WTC11 (cell line): ENCODE measurements around the gene TCF7L1.

Source experiments
- ATF3 ChIP-seq: sonication (generic); formaldehyde crosslinking; conservative IDR thresholded peaks from 2 replicates; pipeline ENCODE4 v1.8.1; 2022; ENCODE audit warnings: mild to moderate bottlenecking, missing genetic modification reagents
- MAX ChIP-seq: sonication (generic); formaldehyde crosslinking; IDR thresholded peaks from 2 replicates; pipeline ENCODE4 v1.8.0; 2022; ENCODE audit warnings: mild to moderate bottlenecking, missing genetic modification reagents
- PRDM15 ChIP-seq: sonication (generic); formaldehyde crosslinking; IDR thresholded peaks from 2 replicates; pipeline ENCODE4 v1.8.0; 2022; ENCODE audit warnings: missing genetic modification reagents
- TP53 ChIP-seq: sonication (generic); formaldehyde crosslinking; IDR thresholded peaks from 2 replicates; pipeline ENCODE4 v1.8.1; 2023; ENCODE audit warnings: mild to moderate bottlenecking, missing genetic modification reagents
- ZNF232 ChIP-seq: sonication (generic); formaldehyde crosslinking; IDR thresholded peaks from 2 replicates; pipeline ENCODE4 v1.8.0; 2022; ENCODE audit warnings: mild to moderate bottlenecking, missing genetic modification reagents

- TF ChIP-seq PRDM15 (CRISPR knock-in tag) (no peak), MAX (CRISPR knock-in tag) (no peak), TP53 (CRISPR knock-in tag) (no peak), ZNF232 (CRISPR knock-in tag) (no peak), ATF3 (CRISPR knock-in tag) (no peak)
Observed at GRCh38 chr2:85282914-85283313, 149.7 kb downstream of the TCF7L1 start.
